Daoy (cell line): ENCODE results near the gene ARHGEF3. TPM values are rescaled to one million over a fixed set of nuclear protein-coding genes. Genes with fewer than 3 reads are reported as not detected.
"Not testable (repeated sequence)": the region's sequence is repeated elsewhere in the genome, so short reads cannot be mapped to it uniquely, and the experiment has no call there.

ENCODE experiments used
- DNase-seq: peaks from one replicate; pipeline ENCODE4 v3.0.0-alpha.2; 2015; ENCODE audit warnings: low read depth
- total RNA-seq: library from RNA; depleted of rRNA; stranded (reverse); fragments of >200 nt; shearing (Covaris generic); gene quantifications from 2 replicates; pipeline ENCODE4 v1.2.3, GENCODE V29; 2014

Gene ARHGEF3
- total RNA-seq, 1 experiment from 2014 or later = 5.3 TPM

- DNase-seq = peak; percentile 5
These were observed 76.6 kb downstream of the ARHGEF3 start for GRCh38 chr3:56725175-56725574.

- no peak for DNase-seq
These were observed 77.1 kb downstream of the ARHGEF3 start for GRCh38 chr3:56724676-56725075.

- DNase-seq = no peak
These were observed 80.9 kb downstream of the ARHGEF3 start for GRCh38 chr3:56720849-56721248.

- DNase-seq = not testable (repeated sequence)
These were observed 82.9 kb downstream of the ARHGEF3 start for GRCh38 chr3:56718809-56719208.

- DNase-seq = no peak
These were observed 90.4 kb downstream of the ARHGEF3 start for GRCh38 chr3:56711344-56711743.

- not testable (repeated sequence) for DNase-seq
These were observed 94.3 kb downstream of the ARHGEF3 start for GRCh38 chr3:56707412-56707811.

- no peak for DNase-seq
These were observed 95.1 kb downstream of the ARHGEF3 start for GRCh38 chr3:56706629-56707028.

- no peak for DNase-seq
These were observed 97.0 kb downstream of the ARHGEF3 start for GRCh38 chr3:56704706-56705105.

GRCh38 chr3:56702490-56703315 lies 99.0 kb downstream of the ARHGEF3 start:
- peak; percentile 33 for DNase-seq

GRCh38 chr3:56700151-56700550 lies 101.6 kb downstream of the ARHGEF3 start:
- no peak for DNase-seq

- no peak for DNase-seq
These were observed 106.7 kb downstream of the ARHGEF3 start for GRCh38 chr3:56694867-56695683.

GRCh38 chr3:56693750-56694149 lies 108.0 kb downstream of the ARHGEF3 start:
- DNase-seq = peak; percentile 2

GRCh38 chr3:56692520-56693433 lies 109.0 kb downstream of the ARHGEF3 start:
- not testable (repeated sequence) for DNase-seq

GRCh38 chr3:56692001-56692365 lies 109.8 kb downstream of the ARHGEF3 start:
- DNase-seq = not testable (repeated sequence)

- DNase-seq = no peak
These were observed 110.4 kb downstream of the ARHGEF3 start for GRCh38 chr3:56691165-56692000.

- DNase-seq = no peak
These were observed 112.4 kb downstream of the ARHGEF3 start for GRCh38 chr3:56689303-56689702.

- no peak for DNase-seq
These were observed 113.6 kb downstream of the ARHGEF3 start for GRCh38 chr3:56688191-56688590.

- DNase-seq = no peak
These were observed 117.7 kb downstream of the ARHGEF3 start for GRCh38 chr3:56684029-56684428.

GRCh38 chr3:56683122-56683817 lies 118.5 kb downstream of the ARHGEF3 start, which contains the start of gene TASOR:
TASOR (minus strand) TSS chr3:56683265; CDS start chr3:56683006, 259 bp downstream.
- DNase-seq = peak; percentile 80
